Small intestine (tissue), 7 donors: ENCODE measurements around the gene SULT1C3. TPM values are rescaled to one million over a fixed set of nuclear protein-coding genes. Genes with fewer than 3 reads are reported as not detected.
A peak's percentile ranks its signal among the peaks of the same experiment; 100 is the strongest.

Source experiments
- DNase-seq, 2 donors: peaks; one replicate each; pipeline versions ENCODE4 v3.0.0 to v3.0.0-alpha.2; 2013
- FAIRE-seq: peaks from 2 replicates; lab custom pipeline; 2012; peaks lifted over from hg19 to GRCh38; lab: Jason Lieb, UNC
- H3K27ac ChIP-seq, 3 donors: one replicate each; pipeline ENCODE4 v1.5.1; 2013; ENCODE audit warnings: low read length in 2 of 3, mild to moderate bottlenecking in 2 of 3, control low read depth in 1 of 3, inconsistent platforms in 1 of 3, low read depth in 1 of 3, moderate library complexity in 1 of 3
- H3K27me3 ChIP-seq, 3 donors: one replicate each; pipeline ENCODE4 v1.6.1; 2013; ENCODE audit warnings: low read length in 3 of 3, inconsistent platforms in 1 of 3; ENCODE audit not compliant: control insufficient read depth in 3 of 3, insufficient read depth in 3 of 3
- H3K36me3 ChIP-seq, 3 donors: one replicate each; pipeline ENCODE4 v1.6.1; 2013; ENCODE audit warnings: low read length in 3 of 3, inconsistent platforms in 1 of 3, low read depth in 1 of 3, mild to moderate bottlenecking in 1 of 3, moderate library complexity in 1 of 3; ENCODE audit not compliant: control insufficient read depth in 3 of 3, insufficient read depth in 2 of 3
- H3K4me1 ChIP-seq, 3 donors: one replicate each; pipeline ENCODE4 v1.6.1; 2013; ENCODE audit warnings: low read length in 2 of 3, inconsistent platforms in 1 of 3, low read depth in 1 of 3, mild to moderate bottlenecking in 1 of 3, moderate library complexity in 1 of 3; ENCODE audit not compliant: control insufficient read depth in 3 of 3, insufficient read depth in 2 of 3
- H3K4me3 ChIP-seq, 3 donors: one replicate each; pipeline ENCODE4 v1.5.1; 2013; ENCODE audit warnings: low read length in 3 of 3, control low read depth in 1 of 3, inconsistent platforms in 1 of 3, low read depth in 1 of 3, mild to moderate bottlenecking in 1 of 3, moderate library complexity in 1 of 3
- H3K9me3 ChIP-seq, 2 donors: one replicate each; pipeline ENCODE4 v1.6.1; 2013; ENCODE audit warnings: low read depth in 1 of 2, low read length in 1 of 2; ENCODE audit not compliant: control insufficient read depth in 2 of 2, insufficient read depth in 1 of 2
- WGBS, 3 donors: extraction: QIAGEN DNeasy Blood & Tissue Kit; methylation state at CpG; one replicate each; pipeline ENCODE4 v1.1.7; 2013; 5-methylcytosine and 5-hydroxymethylcytosine counted together
- polyA plus RNA-seq, 4 donors: library from polyadenylated mRNA; stranded (reverse) in 3 of 4; unstranded in 1 of 4; fragments of 200-250 nt in 3 of 4; fragments of 120-200 nt in 1 of 4; gene quantifications; one replicate each; pipeline versions ENCODE4 v1.2.1 to v1.2.3, GENCODE V29; 2013
- donor health status: healthy with polysubstance abuse.
- donor health status: control.
- donor health status: control.
- donor health status: Bipolar disorder and iron deficiency.
- donor health status: healthy.

SULT1C3 gene
- polyA plus RNA-seq, 4 donors = 2.3 to 5.1 TPM; not detected in 2

DNA sequence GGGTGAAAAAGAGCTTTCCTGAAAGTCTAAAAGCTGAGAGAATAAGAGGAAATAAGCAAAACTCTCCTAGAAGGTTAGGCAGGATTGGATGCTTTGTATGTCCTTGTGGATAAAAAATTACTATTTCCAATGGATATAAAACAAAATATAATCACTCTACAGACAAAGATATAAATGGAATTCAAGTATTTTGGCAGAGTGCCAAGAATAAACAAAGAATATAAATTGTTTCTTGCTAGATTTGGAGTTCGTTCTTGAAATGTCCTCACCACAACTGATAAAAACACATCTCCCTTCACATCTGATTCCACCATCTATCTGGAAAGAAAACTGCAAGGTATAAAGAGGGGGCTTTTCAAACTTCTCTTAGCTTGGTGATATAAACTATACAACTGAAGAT, 13.3 kb downstream of the SULT1C3 start:
- Histone ChIP-seq H3K27me3 (no peaks in the 10 kb centered on the region), H3K9me3 (no peaks in the 10 kb centered on the region), H3K4me3 (no peak overlapping the region), H3K4me1 (peaks cover 0 to 4% (median 0%) of the 10 kb centered on the region in 3 donors), H3K27ac (no peak overlapping the region), H3K36me3 (no peaks in the 10 kb centered on the region)
- DNase-seq = no peak
- WGBS, 3 donors = 18 to 31% (median 26%) methylated on average over 1 of the region's 1 CpG
- no peak for FAIRE-seq

DNA sequence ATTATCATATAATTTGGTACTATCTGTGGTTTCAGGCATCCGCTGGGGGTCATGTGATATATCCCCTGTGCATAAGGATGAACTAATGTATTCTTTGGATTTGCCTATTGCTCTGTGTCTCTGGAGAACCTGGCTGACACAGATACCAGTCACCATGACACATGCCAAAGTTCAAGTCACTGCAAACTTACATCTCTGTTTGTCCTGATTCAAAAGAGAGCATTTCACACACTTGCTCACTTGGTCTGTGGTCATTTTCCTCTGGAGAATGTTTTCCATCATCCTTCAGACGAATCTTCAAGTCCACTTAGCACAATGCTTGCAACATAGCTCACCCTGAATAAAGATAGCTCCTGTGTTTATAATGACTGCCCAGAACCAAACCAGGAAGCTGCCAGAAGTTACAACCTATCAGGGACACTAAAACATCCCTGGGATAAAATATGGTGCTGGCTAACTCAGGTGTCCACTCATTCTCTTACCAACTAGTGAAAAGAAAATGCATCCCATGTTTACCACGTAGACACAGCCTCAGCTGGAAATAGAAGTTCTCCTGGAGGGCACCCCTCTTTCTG, 18.1 kb downstream of the SULT1C3 start:
- peak overlapping the region in 1 of 3 donors; percentile 40 for H3K27ac ChIP-seq
- H3K27me3 ChIP-seq = no peaks in the 10 kb centered on the region
- H3K4me3 ChIP-seq = no peak overlapping the region
- FAIRE-seq = no peak
- peaks cover 0 to 21% (median 0%) of the 10 kb centered on the region in 3 donors for H3K4me1 ChIP-seq
- H3K9me3 ChIP-seq = no peaks in the 10 kb centered on the region
- no peaks in the 10 kb centered on the region for H3K36me3 ChIP-seq
- peak in 1 of 2 donors; percentile 46 for DNase-seq
- 59 to 69% (median 62%) methylated on average over 3 of the region's 3 CpGs for WGBS, 3 donors

DNA sequence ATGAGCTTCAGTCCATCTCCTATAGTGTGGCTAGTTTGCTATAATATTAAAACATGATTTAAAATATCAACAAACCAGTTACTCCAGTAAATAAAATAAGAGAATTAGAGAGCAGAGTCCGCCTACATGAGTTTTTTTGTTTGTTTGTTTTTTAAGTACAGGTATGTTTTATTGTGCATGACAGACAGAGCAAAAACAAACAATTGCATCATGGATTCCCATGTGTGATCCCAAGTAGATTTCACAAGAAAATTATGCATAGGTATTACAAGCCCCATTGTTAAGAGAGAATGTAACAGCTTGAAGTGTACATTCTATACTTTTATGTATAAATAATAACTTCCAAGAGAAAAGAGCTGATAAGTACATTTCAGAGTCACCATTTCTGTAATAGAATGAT, 21.0 kb downstream of the SULT1C3 start:
- Histone ChIP-seq H3K27me3 (no peaks in the 10 kb centered on the region), H3K4me3 (no peak overlapping the region), H3K4me1 (peaks cover 0 to 35% (median 0%) of the 10 kb centered on the region in 3 donors), H3K9me3 (no peaks in the 10 kb centered on the region), H3K36me3 (no peaks in the 10 kb centered on the region), H3K27ac (no peak overlapping the region)
- WGBS, 3 donors = 85 to 90% (median 86%) methylated on average over 1 of the region's 1 CpG
- FAIRE-seq = no peak
- no peak for DNase-seq

DNA sequence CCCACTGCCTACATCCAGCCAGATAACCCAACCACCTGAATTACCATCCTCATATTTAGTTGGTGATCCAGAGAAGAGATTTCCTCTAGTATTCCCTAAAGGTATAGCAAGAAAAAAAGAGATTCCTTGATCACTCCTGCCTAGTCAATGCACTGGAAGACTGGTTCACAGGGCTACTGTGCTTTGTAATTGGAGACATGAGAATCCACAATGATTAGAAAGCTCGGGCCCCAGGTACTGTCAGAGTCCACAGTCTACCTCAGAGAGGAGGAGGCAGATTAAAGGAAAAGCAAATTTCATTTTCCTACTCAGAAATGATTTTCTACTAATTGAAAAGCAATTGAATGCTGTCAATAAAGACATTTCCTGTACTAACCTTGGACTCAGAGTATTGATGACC, 22.3 kb downstream of the SULT1C3 start:
- DNase-seq (peak in 1 of 2 donors; percentile 59), FAIRE-seq (no peak)
- H3K27ac ChIP-seq = peak overlapping the region in 1 of 3 donors; percentile 49
- no peaks in the 10 kb centered on the region for H3K9me3 ChIP-seq
- no peaks in the 10 kb centered on the region for H3K36me3 ChIP-seq
- H3K27me3 ChIP-seq = no peaks in the 10 kb centered on the region
- WGBS, 3 donors = 22 to 56% (median 25%) methylated on average over 1 of the region's 1 CpG
- no peak overlapping the region for H3K4me3 ChIP-seq
- peaks cover 0 to 46% (median under 1%) of the 10 kb centered on the region in 3 donors for H3K4me1 ChIP-seq

DNA sequence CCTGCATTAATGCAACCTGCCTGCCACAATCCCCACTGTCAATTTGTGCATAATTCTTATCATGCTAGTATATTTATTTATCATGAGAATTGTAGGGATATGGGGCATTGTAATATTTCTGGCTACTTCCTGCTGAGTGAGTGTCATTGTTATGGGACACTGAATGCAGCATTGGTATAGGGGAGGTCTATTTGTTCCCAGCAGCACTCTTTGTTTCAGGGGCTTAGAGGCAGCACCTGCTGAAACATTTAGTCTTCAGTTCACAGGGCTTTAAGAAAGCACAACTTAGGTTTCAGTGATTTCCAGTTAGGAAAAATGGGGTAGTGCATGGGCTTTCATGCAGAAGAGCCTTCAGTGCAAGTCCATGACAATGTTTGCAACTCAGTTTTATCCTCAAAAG, 23.6 kb downstream of the SULT1C3 start:
- FAIRE-seq (no peak), DNase-seq (no peak)
- peaks cover 0 to 53% (median 9%) of the 10 kb centered on the region in 3 donors for H3K4me1 ChIP-seq
- H3K36me3 ChIP-seq = no peaks in the 10 kb centered on the region
- H3K9me3 ChIP-seq = no peaks in the 10 kb centered on the region
- no peaks in the 10 kb centered on the region for H3K27me3 ChIP-seq
- H3K4me3 ChIP-seq = no peak overlapping the region
- peak overlapping the region in 1 of 3 donors; percentile 3 for H3K27ac ChIP-seq

DNA sequence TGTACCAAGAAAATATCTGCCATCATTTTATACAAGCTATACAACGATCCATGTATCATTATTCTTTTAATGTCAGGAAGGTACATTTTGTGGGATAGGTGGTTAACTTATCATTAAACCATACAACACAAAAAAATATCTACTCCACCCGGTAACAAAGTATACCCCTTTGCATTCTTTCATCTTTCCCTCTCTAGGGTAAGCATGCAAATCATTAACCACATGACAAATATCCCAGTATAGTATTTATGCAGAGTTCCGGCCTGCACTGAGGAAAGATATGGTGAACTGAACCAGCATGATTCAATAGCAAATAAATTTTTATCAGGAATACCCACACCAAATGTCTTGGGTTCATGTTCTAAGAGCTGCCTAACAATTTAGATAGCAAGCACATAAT, 26.4 kb downstream of the SULT1C3 start:
- peak; percentile 84 for FAIRE-seq
- peak overlapping the region in 1 of 3 donors; percentile 56 for H3K27ac ChIP-seq

DNA sequence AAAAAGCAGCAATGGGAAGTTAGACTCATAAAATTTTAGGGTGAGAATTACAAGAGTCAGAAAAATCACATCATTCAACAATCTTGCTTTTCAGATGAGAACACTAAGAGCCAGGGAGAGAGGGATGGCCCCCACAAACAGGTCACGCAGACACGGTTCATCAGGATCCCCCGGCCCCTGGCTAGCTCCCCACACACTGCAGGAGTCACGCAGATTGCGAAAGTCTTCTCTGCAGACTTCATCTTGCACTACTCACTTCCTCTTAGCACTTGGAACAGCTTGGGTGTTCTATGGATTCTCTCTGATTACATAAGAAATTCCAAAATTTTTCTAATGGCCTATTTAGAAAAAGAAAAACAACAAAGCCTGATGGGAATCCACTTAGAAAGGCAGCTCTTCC, 27.3 kb downstream of the SULT1C3 start:
- Histone ChIP-seq H3K27me3 (no peaks in the 10 kb centered on the region), H3K4me3 (no peak overlapping the region), H3K27ac (peak overlapping the region in 2 of 3 donors; percentile 56 to 93), H3K9me3 (no peaks in the 10 kb centered on the region), H3K4me1 (peaks cover 3 to 82% (median 23%) of the 10 kb centered on the region in 3 donors), H3K36me3 (peaks cover 0 to 5% (median 0%) of the 10 kb centered on the region in 3 donors)
- WGBS, 3 donors = 41 to 73% (median 69%) methylated on average over 5 of the region's 5 CpGs
- DNase-seq = peak; percentile 34 to 50
- FAIRE-seq = no peak

More for the DNA sequence above, 26.4 kb downstream of the SULT1C3 start:
- H3K27me3 ChIP-seq = no peaks in the 10 kb centered on the region
- no peaks in the 10 kb centered on the region for H3K9me3 ChIP-seq
- H3K4me3 ChIP-seq = no peak overlapping the region
- H3K36me3 ChIP-seq = peaks cover 0 to 5% (median 0%) of the 10 kb centered on the region in 3 donors
- peak; percentile 72 to 75 for DNase-seq
- 19 to 58% (median 21%) methylated on average over 3 of the region's 3 CpGs for WGBS, 3 donors
- H3K4me1 ChIP-seq = peaks cover 3 to 81% (median 23%) of the 10 kb centered on the region in 3 donors

DNA sequence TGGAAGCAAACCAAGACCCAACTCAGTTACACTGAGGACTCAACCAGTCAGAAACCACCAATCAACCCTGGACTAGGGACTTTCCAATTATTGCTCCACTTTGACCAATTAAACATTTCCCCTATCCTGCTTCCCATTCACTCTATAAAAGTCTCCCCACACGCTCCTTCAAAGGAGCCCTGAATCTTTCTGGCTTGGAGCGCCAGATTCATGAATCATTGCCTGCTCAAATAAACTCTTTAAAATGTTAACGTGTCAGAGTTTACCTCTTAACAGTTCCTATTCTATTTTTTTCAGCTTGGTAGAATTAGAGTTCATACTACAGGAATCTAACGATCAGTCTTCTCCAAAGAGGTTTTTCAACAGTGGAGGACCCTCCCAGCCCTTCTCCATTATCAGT, 28.2 kb downstream of the SULT1C3 start:
- H3K4me3 ChIP-seq = no peak overlapping the region
- no peak for FAIRE-seq

More for the DNA sequence above, 28.2 kb downstream of the SULT1C3 start:
- DNase-seq = peak in 1 of 2 donors; percentile 40
- 41 to 50% (median 45%) methylated on average over 4 of the region's 4 CpGs for WGBS, 3 donors
- Histone ChIP-seq H3K36me3 (peaks cover 0 to 5% (median 0%) of the 10 kb centered on the region in 3 donors), H3K27me3 (no peaks in the 10 kb centered on the region), H3K9me3 (no peaks in the 10 kb centered on the region), H3K4me1 (peaks cover 3 to 78% (median 26%) of the 10 kb centered on the region in 3 donors), H3K27ac (peak overlapping the region in 2 of 3 donors; percentile 56 to 93)
